ENCODE results near the gene FAR2. TPM values are rescaled to one million over a fixed set of nuclear protein-coding genes. Genes with fewer than 3 reads are reported as not detected.

Gene FAR2
- total RNA-seq, 4 donors from 2014 or later: 7.4 to 45.4 (median 17.9) TPM

Other genes starting within 250 kb of the FAR2 start
- 10 to 100 TPM; 20.8 to 48.2 (median 38.8) TPM for gene ERGIC2, start 231.9 kb downstream of the FAR2 start, total RNA-seq